ENCODE results near the gene EIF2AK3.
"Not testable (repeated sequence)": the region's sequence is repeated elsewhere in the genome, so short reads cannot be mapped to it uniquely, and the experiment has no call there.

EIF2AK3 gene

GRCh38 chr2:88632569-88632968, 5.3 kb upstream of the EIF2AK3 start:
- FAIRE-seq, result no peak

GRCh38 chr2:88628571-88628939, 1.3 kb upstream of the EIF2AK3 start:
- no peak for FAIRE-seq

- no peak for FAIRE-seq
Observed at GRCh38 chr2:88627856-88628570, 749 bp upstream of the EIF2AK3 start.

GRCh38 chr2:88626171-88627054, 851 bp downstream of the EIF2AK3 start:
- FAIRE-seq, result no peak

GRCh38 chr2:88624477-88624876, 2.8 kb downstream of the EIF2AK3 start:
- FAIRE-seq, result no peak

GRCh38 chr2:88623831-88624465, 3.3 kb downstream of the EIF2AK3 start:
- FAIRE-seq, result not testable (repeated sequence)

GRCh38 chr2:88622307-88622706, 5.0 kb downstream of the EIF2AK3 start:
- FAIRE-seq, result no peak

- no peak for FAIRE-seq
Observed at GRCh38 chr2:88621432-88621831, 5.8 kb downstream of the EIF2AK3 start.

GRCh38 chr2:88620015-88620414, 7.2 kb downstream of the EIF2AK3 start:
- FAIRE-seq, result no peak

GRCh38 chr2:88615822-88616221, 11.4 kb downstream of the EIF2AK3 start:
- no peak for FAIRE-seq

GRCh38 chr2:88614497-88615157, 12.6 kb downstream of the EIF2AK3 start:
- no peak for FAIRE-seq

- no peak for FAIRE-seq
Observed at GRCh38 chr2:88613921-88614320, 13.3 kb downstream of the EIF2AK3 start.

GRCh38 chr2:88608184-88608583, 19.1 kb downstream of the EIF2AK3 start:
- FAIRE-seq, result no peak

GRCh38 chr2:88607416-88607815, 19.8 kb downstream of the EIF2AK3 start:
- no peak for FAIRE-seq

- no peak for FAIRE-seq
Observed at GRCh38 chr2:88606371-88607030, 20.8 kb downstream of the EIF2AK3 start.

GRCh38 chr2:88603146-88603545, 24.1 kb downstream of the EIF2AK3 start:
- no peak for FAIRE-seq

- no peak for FAIRE-seq
Observed at GRCh38 chr2:88602022-88602421, 25.2 kb downstream of the EIF2AK3 start.

- FAIRE-seq, result no peak
Observed at GRCh38 chr2:88601286-88601685, 26.0 kb downstream of the EIF2AK3 start.

- peak; percentile 21 for FAIRE-seq
Observed at GRCh38 chr2:88600038-88600465, 27.2 kb downstream of the EIF2AK3 start.

GRCh38 chr2:88599527-88599926, 27.7 kb downstream of the EIF2AK3 start:
- peak; percentile 26 for FAIRE-seq

GRCh38 chr2:88597168-88597567, 30.1 kb downstream of the EIF2AK3 start:
- FAIRE-seq, result no peak

- no peak for FAIRE-seq
Observed at GRCh38 chr2:88596141-88596830, 31.0 kb downstream of the EIF2AK3 start.
